ENCODE results near the gene AK6. TPM values are rescaled to one million over a fixed set of nuclear protein-coding genes. Genes with fewer than 3 reads are reported as not detected.

The AK6 gene
- total RNA-seq (10 to 100 TPM; 17.7 to 18.7 TPM), polyA plus RNA-seq (10 to 100 TPM; 28.2 to 54.6 TPM)

GRCh38 chr5:69369340-69370121, at the start of gene AK6, which contains the start of the genes RAD17 and TAF9:
TSS of gene AK6 (minus strand) at chr5:69369520. CDS start at chr5:69369490, 30 bp downstream.
TSS of gene RAD17 (plus strand) at chr5:69369818. CDS start at chr5:69372209, 2,391 bp downstream.
TSS of gene TAF9 (minus strand) at chr5:69369520. CDS start at chr5:69365737, 3,783 bp downstream.
- H3K27me3 ChIP-seq (ENCODE audit: control insufficient read depth in 4 of 4, insufficient read depth in 4 of 4, low read length in 3 of 4), result no peaks in the 10 kb centered on the region
- peak within 1 kb of the TSS; percentile 78 to 98 for H3K27ac ChIP-seq (ENCODE audit: low read depth in 1 of 2, low read length in 2 of 2)
- peaks cover 4 to 23% (median 15%) of the 10 kb centered on the region in 4 donors for H3K36me3 ChIP-seq (ENCODE audit: control insufficient read depth in 4 of 4, insufficient read depth in 3 of 4, low read depth in 1 of 4, low read length in 3 of 4)
- no peaks in the 10 kb centered on the region for H3K9me3 ChIP-seq (ENCODE audit: control insufficient read depth in 4 of 4, low read length in 3 of 4)
- peak within 1 kb of the TSS; percentile 87 to 96 for H3K9ac ChIP-seq (ENCODE audit: low read depth in 1 of 2, low read length in 2 of 2)
- H3K4me3 ChIP-seq (ENCODE audit: low read depth in 1 of 3, low read length in 3 of 3), result peak within 1 kb of the TSS; percentile 78 to 95 (median 82)
- DNase-seq (ENCODE audit: low spot score), result peak; percentile 93
- peaks cover 0 to 22% (median 17%) of the 10 kb centered on the region in 4 donors for H3K4me1 ChIP-seq (ENCODE audit: control insufficient read depth in 4 of 4, insufficient read depth in 4 of 4, low read length in 3 of 4)
- WGBS, result under 1% methylated on average over 66 of the region's 66 CpGs
- TF ChIP-seq SP1 (IDR thresholded peaks at IDR 0.05) (peak; percentile 57), MAX (IDR thresholded peaks at IDR 0.05) (no peak), YY1 (IDR thresholded peaks at IDR 0.05) (peak; percentile 76), REST (IDR thresholded peaks at IDR 0.05) (peak; percentile 45), RXRA (IDR thresholded peaks at IDR 0.05) (peak; percentile 36 to 69), EGR1 (IDR thresholded peaks at IDR 0.05; ENCODE audit: low read depth in 2 of 2) (no peak), HNF4G (IDR thresholded peaks at IDR 0.05) (no peak), RAD21 (IDR thresholded peaks at IDR 0.05) (peak; percentile 23 to 33), HNF4A (conservative IDR thresholded peaks at IDR 0.05) (peak in 1 of 2 donors; percentile 12), NR2F2 (IDR thresholded peaks at IDR 0.05) (peak; percentile 62), JUND (IDR thresholded peaks at IDR 0.05) (peak in 1 of 2 donors; percentile 9), GABPA (IDR thresholded peaks at IDR 0.05 in 1 of 2, conservative IDR thresholded peaks at IDR 0.05 in 1 of 2) (peak in 1 of 2 donors; percentile 76)

- H3K27ac ChIP-seq (ENCODE audit: low read depth in 1 of 2, low read length in 2 of 2), result no peak overlapping the region
- peaks cover 0 to 19% (median 4%) of the 10 kb centered on the region in 4 donors for H3K4me1 ChIP-seq (ENCODE audit: control insufficient read depth in 4 of 4, insufficient read depth in 4 of 4, low read length in 3 of 4)
- TF ChIP-seq HNF4A (conservative IDR thresholded peaks at IDR 0.05) (no peak), EGR1 (IDR thresholded peaks at IDR 0.05; ENCODE audit: low read depth in 2 of 2) (no peak), FOXA2 (IDR thresholded peaks at IDR 0.05) (no peak), FOXA1 (IDR thresholded peaks at IDR 0.05) (no peak), JUND (IDR thresholded peaks at IDR 0.05) (no peak), CTCF (IDR thresholded peaks at IDR 0.05; ENCODE audit: low read depth, low read length, missing input control) (no peak), RXRA (IDR thresholded peaks at IDR 0.05) (no peak), RAD21 (IDR thresholded peaks at IDR 0.05) (no peak), SP1 (IDR thresholded peaks at IDR 0.05) (no peak), YY1 (IDR thresholded peaks at IDR 0.05) (no peak), GABPA (IDR thresholded peaks at IDR 0.05 in 1 of 2, conservative IDR thresholded peaks at IDR 0.05 in 1 of 2) (no peak), ATF3 (IDR thresholded peaks at IDR 0.05) (no peak), HNF4G (IDR thresholded peaks at IDR 0.05) (no peak), MAX (IDR thresholded peaks at IDR 0.05) (no peak), NR2F2 (IDR thresholded peaks at IDR 0.05) (no peak)
- no peaks in the 10 kb centered on the region for H3K27me3 ChIP-seq (ENCODE audit: control insufficient read depth in 4 of 4, insufficient read depth in 4 of 4, low read length in 3 of 4)
- no peaks in the 10 kb centered on the region for H3K9me3 ChIP-seq (ENCODE audit: control insufficient read depth in 4 of 4, low read length in 3 of 4)
- no peak for DNase-seq (ENCODE audit: low spot score)
- no peak overlapping the region for H3K4me3 ChIP-seq (ENCODE audit: low read depth in 1 of 3, low read length in 3 of 3)
- no peak overlapping the region for H3K9ac ChIP-seq (ENCODE audit: low read depth in 1 of 2, low read length in 2 of 2)
- WGBS, result 93% methylated on average over 3 of the region's 3 CpGs
- H3K36me3 ChIP-seq (ENCODE audit: control insufficient read depth in 4 of 4, insufficient read depth in 3 of 4, low read depth in 1 of 4, low read length in 3 of 4), result peaks cover 0 to 11% (median 3%) of the 10 kb centered on the region in 4 donors
These were observed 49.2 kb upstream of the AK6 start for GRCh38 chr5:69418554-69418953.
